GM21576 (cell line): ENCODE data around the gene MR1.

Source experiments
- ATAC-seq: cut with Tn5 transposase; IDR thresholded peaks from one replicate; pipeline ENCODE4 v1.9.1; 2021; ENCODE audit warnings: mild to moderate bottlenecking, moderate library complexity; ENCODE audit not compliant: unreplicated experiment

The MR1 gene

DNA sequence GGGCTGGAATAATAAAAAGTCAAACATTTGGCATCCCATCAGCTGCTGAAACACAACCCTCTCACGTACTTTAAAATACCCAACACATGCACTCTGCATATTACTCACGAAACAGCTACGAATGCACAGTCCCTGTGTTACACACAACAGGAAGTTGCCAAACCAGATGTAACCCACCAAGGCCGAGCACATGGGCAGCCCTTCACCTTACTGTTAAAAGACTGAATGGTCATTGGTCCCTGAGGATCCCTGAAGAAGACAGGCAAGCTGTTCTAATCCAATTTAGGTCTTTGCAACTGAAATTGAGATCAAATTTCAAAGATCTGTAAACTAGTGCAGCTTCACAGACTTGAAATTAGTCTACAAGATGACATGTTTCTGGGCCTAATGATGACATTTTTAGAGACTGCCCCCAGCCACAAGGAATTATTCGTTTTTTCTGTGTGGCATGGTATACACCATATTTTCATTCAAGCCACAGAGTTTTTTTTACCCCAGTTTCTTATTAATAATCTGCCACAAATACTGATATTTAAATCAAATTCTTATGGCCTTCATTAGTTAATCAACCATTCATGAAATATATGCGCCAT lies 29.1 kb downstream of the MR1 start:
- peak; percentile 71 for ATAC-seq

DNA sequence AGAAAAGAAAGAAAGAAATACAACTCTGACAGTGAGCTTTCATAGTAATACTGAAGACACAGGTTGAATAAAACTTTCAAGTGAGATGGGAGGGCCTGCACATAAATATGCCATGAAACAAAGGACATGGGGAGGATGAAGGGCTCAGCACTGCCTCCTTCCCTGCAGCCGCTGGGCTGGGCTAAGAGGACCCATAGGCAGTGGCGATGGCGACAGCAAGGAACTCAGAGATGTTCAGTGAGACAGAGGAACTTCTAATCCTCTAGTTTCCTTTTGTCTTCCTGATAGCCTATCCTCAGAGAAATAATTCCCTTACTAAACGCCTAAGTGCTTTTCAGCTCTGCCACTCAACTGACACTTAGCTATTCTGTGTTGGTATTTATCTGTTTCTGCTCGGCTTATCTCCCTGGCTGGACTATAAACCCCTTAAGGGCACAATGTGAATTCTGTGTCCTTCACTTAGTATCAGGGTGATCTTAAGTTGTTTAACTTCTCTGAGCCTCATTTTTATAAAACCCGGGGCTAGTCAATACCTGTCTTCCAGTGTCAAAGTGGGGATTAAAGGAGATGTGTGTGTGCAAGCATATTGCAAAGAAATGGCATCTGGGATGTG lies 30.3 kb downstream of the MR1 start:
- no peak for ATAC-seq

DNA sequence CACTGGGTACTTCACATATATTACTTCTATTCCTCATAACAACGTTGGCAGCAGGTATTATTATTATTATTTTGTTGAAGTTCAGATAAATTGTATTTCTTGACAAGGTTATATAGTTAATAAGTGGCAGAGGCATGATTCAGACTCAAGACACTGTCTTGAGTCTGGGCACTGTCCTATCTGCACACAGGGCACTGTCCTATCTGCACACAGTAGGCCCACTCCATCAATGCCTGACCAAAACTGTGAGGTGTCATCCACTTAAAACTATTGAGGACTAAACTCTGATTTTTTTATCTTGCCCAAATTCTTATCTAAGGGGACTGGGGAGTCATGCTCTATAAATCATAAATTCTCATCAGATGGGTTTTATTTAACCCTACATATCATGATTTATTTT lies 30.9 kb downstream of the MR1 start:
- no peak for ATAC-seq

DNA sequence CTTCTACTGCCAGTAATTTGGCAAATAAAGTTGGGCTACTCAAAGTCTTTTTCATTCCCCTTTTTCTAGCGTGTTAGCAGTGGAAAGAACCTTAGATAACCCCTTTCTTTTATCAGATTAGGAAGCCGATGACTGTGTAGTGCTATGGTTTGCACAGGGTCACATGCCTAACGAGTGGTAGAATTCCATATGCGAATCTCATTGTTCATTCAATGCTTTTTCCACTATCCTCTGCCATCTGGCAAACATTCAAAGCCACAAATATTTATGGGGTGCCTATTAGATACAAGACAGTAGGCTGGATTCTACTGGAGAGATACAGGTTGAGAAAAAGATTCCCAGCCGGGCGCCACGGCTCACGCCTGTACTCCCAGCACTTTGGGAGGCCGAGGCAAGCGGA lies 39.9 kb downstream of the MR1 start:
- ATAC-seq, result no peak

DNA sequence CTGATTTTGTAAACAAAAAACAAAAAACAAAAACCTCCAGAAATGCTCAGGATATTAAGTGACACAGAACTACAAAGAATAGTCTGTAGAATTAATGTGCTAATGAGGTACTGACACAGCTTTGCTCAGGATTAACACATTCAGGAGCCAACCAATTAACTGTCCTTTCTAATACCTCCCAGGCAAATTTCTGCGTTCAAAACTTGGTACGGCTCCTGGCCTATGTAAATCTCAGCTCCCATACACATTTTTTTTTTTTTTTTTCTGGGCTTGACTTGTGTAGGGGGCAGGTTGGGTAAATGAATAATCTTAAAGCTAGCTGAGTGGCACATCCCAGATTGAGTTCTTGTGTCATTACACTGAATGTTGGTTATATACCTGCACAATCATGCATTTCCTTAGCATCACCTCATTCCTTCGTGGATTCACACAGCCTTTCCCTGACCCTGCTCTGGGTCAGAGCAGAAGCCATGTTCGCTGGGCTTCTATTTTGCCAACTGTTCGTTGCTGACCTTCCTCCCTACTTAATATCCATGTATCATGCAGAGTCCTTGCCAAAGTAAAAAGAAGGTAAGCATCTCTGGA lies 42.1 kb downstream of the MR1 start:
- ATAC-seq, result no peak

DNA sequence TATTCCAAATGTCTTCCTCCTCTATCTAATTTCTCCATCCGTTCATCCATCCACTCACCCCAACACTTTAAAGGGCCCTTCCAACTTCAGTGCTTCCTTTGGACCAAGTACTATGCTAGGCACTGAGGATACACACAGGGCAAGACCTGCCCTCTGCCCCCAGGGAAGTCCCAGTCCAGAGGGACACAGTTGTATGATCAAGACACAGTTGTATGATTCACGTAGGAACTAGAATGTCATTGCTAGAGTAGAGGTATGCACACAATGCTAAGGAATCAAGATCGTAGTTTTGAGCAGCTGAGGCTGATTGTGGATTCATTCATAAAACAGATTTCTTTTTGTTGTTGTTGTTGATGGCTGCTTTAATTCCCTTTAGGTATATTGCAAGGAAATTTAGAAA lies 43.1 kb downstream of the MR1 start:
- ATAC-seq, result no peak

DNA sequence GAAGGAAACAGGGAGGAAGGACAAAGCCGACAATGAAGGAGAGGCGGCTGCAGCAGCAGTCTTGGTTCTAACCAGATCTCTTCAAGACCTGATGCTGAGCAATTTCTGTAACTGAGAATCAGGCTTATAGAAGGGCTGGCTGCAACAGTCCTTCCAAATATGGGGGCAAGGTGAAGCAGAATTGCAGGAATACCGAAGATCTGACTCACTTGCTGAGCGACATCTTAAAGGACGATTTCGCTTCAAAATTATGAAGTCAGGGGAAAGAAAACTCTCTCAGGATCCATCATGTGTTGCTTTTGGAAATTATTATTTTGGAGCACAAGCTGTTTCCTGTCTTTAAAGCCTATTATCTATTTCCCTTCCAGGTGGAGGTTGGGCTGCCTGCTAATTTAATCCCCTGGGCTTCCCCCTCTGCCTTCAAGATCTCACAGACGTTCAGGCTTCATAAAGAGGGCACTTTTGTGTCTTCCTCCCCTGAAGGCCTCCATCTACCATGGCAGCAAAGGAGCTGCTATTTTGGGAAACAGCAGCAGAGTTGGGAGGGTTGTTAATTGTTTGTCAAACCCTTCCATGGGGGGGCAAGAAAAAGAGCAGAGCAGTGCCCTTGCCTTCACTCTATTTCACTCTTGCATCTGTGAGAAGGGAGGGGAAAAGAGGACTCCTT lies 43.9 kb downstream of the MR1 start:
- ATAC-seq, result no peak

DNA sequence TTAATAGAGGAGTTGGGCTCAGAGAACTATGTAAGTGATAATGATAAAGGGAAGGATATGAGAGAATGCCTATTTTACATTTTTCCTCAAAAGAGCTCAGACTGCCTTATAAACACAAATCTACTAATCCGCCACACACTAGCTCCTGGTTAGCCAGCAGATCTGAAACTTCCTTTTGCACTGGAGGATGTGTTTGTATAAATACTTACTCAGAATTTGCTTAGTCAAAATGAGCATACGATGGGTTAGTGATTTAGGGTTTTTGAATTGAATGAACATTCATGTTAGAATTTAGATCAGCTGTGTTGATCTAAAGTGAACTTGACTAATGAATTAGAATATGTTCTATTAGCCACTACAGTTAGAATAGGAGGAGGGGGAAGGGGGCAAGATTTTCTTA lies 45.6 kb downstream of the MR1 start:
- no peak for ATAC-seq

DNA sequence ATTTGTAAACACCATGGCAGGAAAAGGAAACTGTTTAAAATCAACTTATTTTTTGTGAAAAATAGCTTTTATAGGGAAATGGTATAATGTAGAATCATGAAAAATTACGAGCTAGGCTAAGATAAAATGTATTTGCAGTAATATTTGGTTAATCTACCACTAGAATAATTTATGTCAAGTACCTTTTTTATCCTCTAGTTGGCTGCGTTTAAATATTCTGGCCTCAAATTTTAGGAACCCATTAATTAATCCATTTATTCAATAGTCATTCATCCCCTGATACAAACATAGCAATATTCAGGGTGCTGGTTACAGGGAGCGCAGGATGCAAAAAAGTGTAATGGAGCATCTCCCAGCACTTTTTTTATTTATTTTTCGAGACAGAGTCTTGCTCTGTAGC lies 46.1 kb downstream of the MR1 start:
- ATAC-seq, result no peak

DNA sequence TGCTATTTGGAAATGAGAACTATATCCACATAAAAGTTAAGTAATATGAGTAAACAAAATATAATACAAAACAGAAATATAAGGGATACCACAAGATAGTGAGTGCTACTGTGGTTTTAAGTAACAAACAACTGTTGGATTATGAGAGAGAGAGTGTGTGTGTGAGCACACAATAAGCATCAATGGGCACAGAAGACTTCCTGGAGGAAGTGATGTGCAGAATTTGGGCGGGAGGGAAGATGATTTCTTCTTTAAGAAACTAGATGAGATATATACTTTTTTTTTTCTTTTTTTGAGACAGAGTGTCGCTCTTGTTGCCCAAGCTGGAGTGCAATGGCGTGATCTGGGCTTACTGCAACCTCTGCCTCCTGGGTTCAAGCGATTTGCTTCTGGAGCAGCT lies 46.8 kb downstream of the MR1 start:
- no peak for ATAC-seq

DNA sequence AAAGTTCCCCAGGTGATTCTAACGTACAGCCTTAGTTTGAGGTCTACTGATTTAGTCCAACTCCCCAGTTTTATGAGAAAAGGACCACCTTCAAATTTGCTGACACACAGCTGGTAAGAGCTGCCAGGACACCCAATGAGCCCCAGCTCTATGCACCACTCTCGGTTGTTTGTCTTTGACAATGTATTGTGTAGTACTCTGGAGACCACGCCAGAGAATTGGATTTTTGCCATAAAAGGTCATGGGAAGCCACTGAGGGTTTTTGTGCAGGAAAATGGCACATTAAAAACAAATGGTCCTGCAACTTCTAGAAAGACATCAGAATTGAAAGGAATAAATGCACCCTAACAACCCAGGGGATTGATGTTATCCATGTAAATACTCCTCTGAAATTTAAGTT lies 47.6 kb downstream of the MR1 start:
- ATAC-seq, result no peak

DNA sequence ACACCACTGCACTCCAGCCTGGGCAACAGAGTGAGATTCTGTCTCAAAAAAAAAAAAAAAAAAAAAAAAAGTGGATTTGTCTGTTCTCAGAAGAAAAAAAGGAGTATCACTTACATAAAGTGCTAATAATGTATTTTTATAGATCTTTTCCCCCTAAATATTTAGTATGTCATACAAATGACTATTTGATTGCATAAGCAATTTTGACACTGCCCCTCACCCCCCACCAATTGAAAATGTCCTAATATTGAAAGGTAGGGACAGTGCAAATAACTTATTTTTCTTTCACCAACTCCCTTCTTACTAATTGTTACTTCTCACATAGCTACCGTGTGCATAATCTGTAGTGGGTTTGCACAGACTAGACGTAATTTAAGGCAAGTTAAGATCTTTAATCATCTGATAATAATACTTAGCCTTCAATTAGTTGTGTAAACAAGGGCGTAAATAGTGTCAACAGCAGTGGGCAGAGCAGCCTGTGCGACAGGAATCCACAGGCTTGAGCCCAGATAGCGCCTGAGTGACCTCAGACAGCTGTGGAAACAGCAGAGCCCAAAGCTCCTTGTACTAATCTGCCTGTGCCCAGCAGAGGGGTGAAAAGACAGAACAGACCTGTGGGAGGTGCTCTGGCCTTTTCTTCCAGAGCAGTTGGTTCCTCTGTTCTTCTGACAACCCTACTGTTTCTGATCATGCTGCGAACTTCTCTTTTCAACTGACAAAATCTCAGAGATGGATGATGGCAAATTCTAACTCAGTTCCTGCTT lies 50.2 kb downstream of the MR1 start:
- peak; percentile 34 for ATAC-seq

DNA sequence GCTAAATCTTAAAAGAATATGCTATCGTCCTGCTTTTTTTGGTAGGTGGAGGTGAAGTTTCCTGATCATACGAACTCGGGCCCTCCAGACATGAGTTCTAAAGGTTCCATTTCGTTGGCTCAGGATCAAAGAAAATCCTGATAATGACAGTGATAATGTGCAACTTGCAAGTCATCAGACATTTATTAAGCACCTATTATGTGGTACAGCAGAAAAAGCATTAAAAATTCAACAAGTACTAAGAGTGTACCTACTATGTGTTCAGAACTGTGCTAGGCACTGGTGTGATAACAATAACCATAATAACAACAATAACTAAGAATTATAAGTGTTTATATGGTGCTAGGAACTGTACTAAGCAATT lies 50.8 kb downstream of the MR1 start:
- ATAC-seq, result no peak

DNA sequence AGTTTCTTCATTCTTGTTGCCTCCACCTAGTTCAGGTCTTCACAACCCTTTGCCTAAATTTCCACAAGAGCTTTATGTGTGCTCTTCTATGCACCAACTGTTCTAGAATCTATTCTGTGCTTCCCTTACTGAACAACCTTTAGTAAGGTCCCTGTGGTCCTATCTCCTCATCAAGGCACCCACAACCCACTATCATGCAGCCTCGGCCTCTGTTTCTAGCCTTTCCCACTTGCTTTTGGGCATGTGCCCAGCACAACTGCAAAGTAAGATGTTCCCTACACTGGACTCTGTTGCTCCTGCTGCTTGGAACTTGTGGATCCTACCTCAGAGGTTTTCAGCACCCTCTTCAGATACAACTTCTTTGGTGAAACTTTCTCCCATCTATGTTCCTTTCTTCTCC lies 52.3 kb downstream of the MR1 start:
- ATAC-seq, result no peak

DNA sequence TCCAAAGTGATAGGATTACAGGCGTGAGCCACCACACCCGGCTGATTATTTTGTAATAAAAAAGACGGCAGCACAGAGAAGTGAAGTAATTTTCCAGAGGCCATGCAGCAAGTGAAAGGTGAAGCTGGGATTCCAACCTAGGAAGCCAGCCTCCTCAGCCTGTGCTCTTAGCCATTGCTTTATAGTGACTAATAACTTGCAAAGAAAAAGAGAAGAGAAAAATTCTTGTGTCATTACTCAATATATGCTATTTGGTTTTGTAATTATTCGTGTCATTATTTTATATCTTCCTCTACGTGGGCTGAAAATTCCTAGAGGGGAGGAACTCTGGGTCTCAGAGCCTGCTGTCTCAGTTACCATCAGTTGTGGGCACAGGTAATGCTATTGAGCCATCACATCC lies 53.1 kb downstream of the MR1 start:
- ATAC-seq, result no peak

DNA sequence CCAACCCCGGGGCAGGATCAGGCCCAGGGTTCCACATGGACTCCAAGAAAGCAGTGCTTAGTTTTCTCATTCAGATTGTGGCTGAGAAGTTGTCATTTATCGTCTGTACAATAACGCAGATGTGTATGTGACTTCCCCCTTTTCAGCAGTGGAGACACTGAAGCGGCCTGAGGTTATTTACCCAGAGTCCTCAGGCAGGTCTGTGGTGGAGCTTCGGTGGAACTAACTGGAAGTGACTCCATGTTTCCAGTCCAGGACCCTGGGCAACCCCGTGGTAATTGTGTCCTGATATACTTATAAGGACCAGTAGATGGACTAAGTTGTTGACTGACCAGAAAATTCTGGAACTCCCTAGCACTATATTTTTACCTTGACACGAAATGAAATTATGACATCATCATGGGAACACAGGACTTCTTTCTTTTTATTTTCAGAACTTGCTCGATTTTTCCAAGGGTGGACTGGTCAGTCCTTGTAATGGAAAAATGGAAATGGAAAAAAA lies 53.7 kb downstream of the MR1 start:
- no peak for ATAC-seq

DNA sequence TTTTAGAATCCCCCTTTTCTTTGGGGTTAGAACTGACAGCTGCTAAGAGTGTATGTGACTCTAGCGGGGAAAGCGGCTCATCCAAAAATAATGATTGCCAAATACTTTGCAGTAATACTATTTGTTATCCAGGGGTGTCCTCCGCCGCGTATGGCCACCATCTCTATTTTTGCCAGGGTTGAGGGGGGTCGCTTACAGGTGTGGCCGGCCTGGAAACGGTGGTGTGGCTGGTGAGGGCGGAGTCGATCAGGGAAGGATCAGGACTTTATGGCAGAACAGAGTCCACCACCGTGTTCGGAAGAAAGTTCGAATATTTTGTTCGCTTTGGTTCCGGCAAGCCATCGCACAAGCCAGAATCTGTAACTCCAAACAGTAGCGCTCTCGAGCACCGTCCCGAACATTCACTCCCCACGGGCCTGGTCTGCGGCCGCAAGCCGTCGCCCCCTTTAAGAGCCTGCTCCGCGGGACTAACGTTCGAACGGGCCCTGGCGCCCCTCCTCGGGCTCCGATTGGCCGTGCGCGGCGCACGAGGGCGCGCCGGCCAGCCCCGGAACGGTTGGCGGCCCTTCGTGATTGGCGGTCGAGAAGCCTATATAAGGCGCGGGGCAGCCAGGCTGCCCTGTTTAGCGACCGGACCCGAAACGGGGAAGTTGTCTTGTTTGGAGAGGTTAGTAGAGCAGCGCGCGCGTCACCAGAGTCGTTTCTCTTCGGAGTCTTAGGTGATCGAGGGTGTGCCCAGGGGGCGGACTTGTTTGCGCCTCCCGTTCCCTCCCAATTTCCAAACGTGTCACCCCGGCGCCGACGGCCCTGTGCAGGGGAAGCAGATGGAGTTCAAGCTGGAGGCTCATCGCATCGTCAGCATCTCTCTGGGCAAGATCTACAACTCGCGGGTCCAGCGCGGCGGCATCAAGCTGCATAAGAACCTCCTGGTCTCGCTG lies 54.6 kb downstream of the MR1 start, which contains the start of gene IER5:
TSS of gene IER5 (plus strand) at position 622 of the 938 bp plus-strand sequence. CDS start at position 825, 203 bp downstream.
- peak; percentile 69 for ATAC-seq

DNA sequence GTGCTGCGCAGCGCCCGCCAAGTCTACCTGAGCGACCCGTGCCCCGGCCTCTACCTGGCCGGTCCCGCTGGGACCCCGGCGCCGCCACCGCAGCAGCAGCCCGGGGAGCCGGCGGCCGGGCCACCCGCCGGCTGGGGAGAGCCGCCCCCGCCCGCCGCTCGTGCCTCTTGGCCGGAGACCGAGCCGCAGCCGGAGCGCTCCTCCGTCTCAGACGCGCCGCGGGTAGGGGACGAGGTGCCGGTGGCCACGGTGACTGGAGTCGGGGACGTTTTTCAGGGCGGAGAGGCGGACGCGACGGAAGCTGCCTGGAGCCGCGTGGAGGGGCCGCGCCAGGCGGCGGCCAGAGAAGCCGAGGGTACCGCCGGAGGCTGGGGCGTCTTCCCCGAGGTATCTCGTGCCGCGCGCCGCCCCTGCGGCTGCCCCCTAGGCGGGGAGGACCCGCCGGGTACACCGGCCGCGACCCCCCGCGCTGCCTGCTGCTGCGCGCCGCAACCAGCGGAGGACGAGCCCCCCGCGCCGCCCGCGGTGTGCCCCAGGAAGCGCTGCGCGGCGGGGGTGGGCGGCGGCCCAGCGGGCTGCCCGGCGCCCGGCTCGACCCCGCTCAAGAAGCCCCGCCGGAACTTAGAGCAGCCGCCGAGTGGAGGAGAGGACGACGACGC lies 55.4 kb downstream of the MR1 start:
- ATAC-seq, result peak; percentile 1

DNA sequence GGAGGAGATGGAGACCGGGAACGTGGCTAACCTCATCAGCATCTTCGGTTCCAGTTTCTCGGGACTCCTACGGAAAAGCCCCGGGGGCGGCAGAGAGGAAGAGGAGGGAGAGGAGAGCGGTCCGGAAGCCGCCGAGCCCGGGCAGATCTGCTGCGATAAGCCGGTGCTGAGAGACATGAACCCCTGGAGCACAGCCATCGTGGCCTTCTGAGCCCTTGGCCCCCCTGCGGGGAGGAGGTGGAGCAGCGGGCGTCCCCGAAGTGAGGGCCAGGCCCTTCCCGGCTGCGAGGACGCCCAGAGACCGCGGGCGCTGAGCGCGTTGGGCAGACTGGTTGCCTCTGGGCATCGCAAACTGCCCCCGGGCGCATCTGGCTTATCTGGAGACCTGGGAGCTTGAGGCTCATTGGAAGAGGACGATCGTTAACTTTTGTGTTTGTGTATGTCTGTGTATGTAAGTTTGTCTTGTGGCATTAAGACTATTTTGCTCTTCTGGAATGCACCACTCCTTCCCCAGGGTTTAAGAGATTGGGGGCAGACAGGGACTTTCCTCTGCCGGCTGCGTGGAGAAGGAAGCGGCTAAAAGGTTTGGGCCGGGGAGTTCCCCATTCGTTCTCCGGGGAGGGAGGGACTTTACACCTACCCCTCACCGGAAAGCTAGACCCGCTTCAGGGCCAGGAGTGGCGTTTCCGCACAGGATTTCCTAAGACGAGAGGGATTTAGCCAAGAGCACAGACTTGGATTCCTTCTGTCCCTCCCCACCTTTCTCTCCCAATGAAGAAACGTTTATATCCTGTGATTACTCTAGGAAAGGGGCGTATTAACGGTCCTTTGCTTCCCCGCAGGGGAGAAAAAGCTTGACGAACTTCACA lies 56.1 kb downstream of the MR1 start:
- ATAC-seq, result peak; percentile 24
